DMS 273 (cell line): ENCODE data around the gene POLR3E.

Experiments
- DNase-seq: peaks from one replicate; lab custom pipeline; 2025; ENCODE audit not compliant: unreplicated experiment; lab: John Stamatoyannopoulos, UW

Gene POLR3E

GRCh38 chr16:22315979-22316378 lies 18.8 kb downstream of the POLR3E start:
- no peak for DNase-seq

- no peak for DNase-seq
Measured at GRCh38 chr16:22316411-22316811, 19.2 kb downstream of the POLR3E start.

- no peak for DNase-seq
Measured at GRCh38 chr16:22317001-22317530, 19.9 kb downstream of the POLR3E start.

GRCh38 chr16:22317625-22318024 lies 20.4 kb downstream of the POLR3E start:
- no peak for DNase-seq

GRCh38 chr16:22318690-22319358 lies 21.6 kb downstream of the POLR3E start:
- peak; percentile 64 for DNase-seq

- no peak for DNase-seq
Measured at GRCh38 chr16:22320572-22321339, 23.5 kb downstream of the POLR3E start.

GRCh38 chr16:22321340-22322001 lies 24.3 kb downstream of the POLR3E start:
- DNase-seq, result peak; percentile 84

GRCh38 chr16:22322021-22322471 lies 24.8 kb downstream of the POLR3E start:
- no peak for DNase-seq

GRCh38 chr16:22322741-22323140 lies 25.5 kb downstream of the POLR3E start:
- DNase-seq, result no peak

- DNase-seq, result no peak
Measured at GRCh38 chr16:22323173-22323958, 26.2 kb downstream of the POLR3E start.

- DNase-seq, result no peak
Measured at GRCh38 chr16:22323959-22324786, 27.0 kb downstream of the POLR3E start.

- DNase-seq, result no peak
Measured at GRCh38 chr16:22324787-22325597, 27.8 kb downstream of the POLR3E start.

GRCh38 chr16:22325598-22326368 lies 28.6 kb downstream of the POLR3E start:
- DNase-seq, result peak; percentile 19

- DNase-seq, result no peak
Measured at GRCh38 chr16:22326369-22326652, 29.1 kb downstream of the POLR3E start.

- DNase-seq, result no peak
Measured at GRCh38 chr16:22326771-22327445, 29.7 kb downstream of the POLR3E start.

GRCh38 chr16:22327446-22327775 lies 30.2 kb downstream of the POLR3E start:
- no peak for DNase-seq

GRCh38 chr16:22328081-22328725 lies 31.0 kb downstream of the POLR3E start:
- DNase-seq, result no peak

- DNase-seq, result no peak
Measured at GRCh38 chr16:22329199-22329695, 32.0 kb downstream of the POLR3E start.
